ENCODE measurements around the gene CACNB4. TPM values are rescaled to one million over a fixed set of nuclear protein-coding genes. Genes with fewer than 3 reads are reported as not detected.
"Not testable (repeated sequence)": the region's sequence is repeated elsewhere in the genome, so short reads cannot be mapped to it uniquely, and the experiment has no call there.

The CACNB4 gene
- total RNA-seq, 1 experiment from 2014 or later = 0.11 TPM

GRCh38 chr2:151946250-151946884, 152.5 kb downstream of the CACNB4 start:
- no peak for DNase-seq (ENCODE audit: low read depth)

GRCh38 chr2:151945602-151946001, 153.2 kb downstream of the CACNB4 start:
- DNase-seq (ENCODE audit: low read depth) = no peak

- no peak for DNase-seq (ENCODE audit: low read depth)
Observed at GRCh38 chr2:151945186-151945585, 153.7 kb downstream of the CACNB4 start.

- DNase-seq (ENCODE audit: low read depth) = no peak
Observed at GRCh38 chr2:151943461-151943860, 155.4 kb downstream of the CACNB4 start.

- not testable (repeated sequence) for DNase-seq (ENCODE audit: low read depth)
Observed at GRCh38 chr2:151942540-151943205, 156.2 kb downstream of the CACNB4 start.

- no peak for DNase-seq (ENCODE audit: low read depth)
Observed at GRCh38 chr2:151937966-151938365, 160.9 kb downstream of the CACNB4 start.

- no peak for DNase-seq (ENCODE audit: low read depth)
Observed at GRCh38 chr2:151936626-151937025, 162.2 kb downstream of the CACNB4 start.

GRCh38 chr2:151933266-151933804, 165.5 kb downstream of the CACNB4 start:
- no peak for DNase-seq (ENCODE audit: low read depth)

GRCh38 chr2:151931756-151932155, 167.1 kb downstream of the CACNB4 start:
- no peak for DNase-seq (ENCODE audit: low read depth)

- no peak for DNase-seq (ENCODE audit: low read depth)
Observed at GRCh38 chr2:151931030-151931611, 167.7 kb downstream of the CACNB4 start.

GRCh38 chr2:151930042-151930441, 168.8 kb downstream of the CACNB4 start:
- no peak for DNase-seq (ENCODE audit: low read depth)

- DNase-seq (ENCODE audit: low read depth) = no peak
Observed at GRCh38 chr2:151928380-151928779, 170.5 kb downstream of the CACNB4 start.

GRCh38 chr2:151927501-151928221, 171.2 kb downstream of the CACNB4 start:
- DNase-seq (ENCODE audit: low read depth) = no peak

- DNase-seq (ENCODE audit: low read depth) = no peak
Observed at GRCh38 chr2:151922845-151923666, 175.8 kb downstream of the CACNB4 start.

GRCh38 chr2:151919786-151920185, 179.1 kb downstream of the CACNB4 start:
- DNase-seq (ENCODE audit: low read depth) = no peak

- no peak for DNase-seq (ENCODE audit: low read depth)
Observed at GRCh38 chr2:151918308-151918707, 180.5 kb downstream of the CACNB4 start.

- no peak for DNase-seq (ENCODE audit: low read depth)
Observed at GRCh38 chr2:151916632-151917031, 182.2 kb downstream of the CACNB4 start.

- DNase-seq (ENCODE audit: low read depth) = not testable (repeated sequence)
Observed at GRCh38 chr2:151915629-151916025, 183.2 kb downstream of the CACNB4 start.

GRCh38 chr2:151914989-151915628, 183.7 kb downstream of the CACNB4 start:
- no peak for DNase-seq (ENCODE audit: low read depth)

GRCh38 chr2:151908204-151908882, 190.5 kb downstream of the CACNB4 start:
- no peak for DNase-seq (ENCODE audit: low read depth)
